ENCODE data around the gene SHOC2. TPM values are rescaled to one million over a fixed set of nuclear protein-coding genes. Genes with fewer than 3 reads are reported as not detected.

SHOC2 gene
- polyA plus RNA-seq, 1 of the 3 experiments (the other 2 are of a cell fraction) = 6.9 TPM

- TF ChIP-seq NFIC (IDR thresholded peaks at IDR 0.05; ENCODE audit: borderline replicate concordance) = peak; percentile 80
- peak; percentile 70; the same call in 1 of the 2 replicates for TF ChIP-seq TEAD4 (IDR thresholded peaks at IDR 0.05; ENCODE audit: borderline replicate concordance, insufficient read depth)
- TF ChIP-seq RFX5 (IDR thresholded peaks at IDR 0.05; ENCODE audit: low read length) = no peak
- TF ChIP-seq SIN3A (IDR thresholded peaks at IDR 0.05; ENCODE audit: borderline replicate concordance, low read depth, low read length) = peak; percentile 39; the same call in 1 of the 2 replicates
- 0 out of 2 replicates have a peak, but pooled peaks have one; percentile 39 for TF ChIP-seq MEF2A (IDR thresholded peaks at IDR 0.05; ENCODE audit: borderline replicate concordance, low read depth)
Observed at GRCh38 chr10:110916554-110917346, 2.7 kb upstream of the SHOC2 start (continued).

GRCh38 chr10:110918269-110918642, 1.1 kb upstream of the SHOC2 start:
- H3K4me1 ChIP-seq (ENCODE audit: control insufficient read depth in 1 of 2, insufficient read depth in 2 of 2, low read depth in 1 of 2, low read length in 1 of 2) = peaks cover 11 to 23% of the 10 kb centered on the region in 2 experiments; a peak in 3 of 4 replicates
- WGBS (ENCODE audit: low lambda C conversion rate) = 3% methylated on average over 4 of the region's 15 CpGs

More at GRCh38 chr10:110918269-110918642, 1.1 kb upstream of the SHOC2 start:
- Histone ChIP-seq H3K9me3 (no peaks in the 10 kb centered on the region; the same call in 1 of the 2 replicates), H3F3A (replicated peaks; ENCODE audit: insufficient read depth) (peaks cover 13% of the 10 kb centered on the region), H3K27ac (ENCODE audit: low read depth in 2 of 2, low read length in 1 of 2) (peak overlapping the region; percentile 99), H3K9me2 (no peaks in the 10 kb centered on the region), H3K79me2 (ENCODE audit: insufficient read depth) (peaks cover 45% of the 10 kb centered on the region), H4K20me1 (ENCODE audit: insufficient read depth) (peaks cover 25% of the 10 kb centered on the region), H3K27me3 (ENCODE audit: insufficient read depth) (no peaks in the 10 kb centered on the region), H3K36me3 (replicated peaks in 1 of 2; ENCODE audit: control insufficient read depth in 1 of 2, insufficient read depth in 2 of 2, low read length in 1 of 2) (peaks cover 2 to 6% of the 10 kb centered on the region in 2 experiments), H3K9ac (peak overlapping the region; percentile 98), H2AFZ (ENCODE audit: low read depth) (peak overlapping the region; percentile 72; the same call in 1 of the 2 replicates), H3K4me3 (ENCODE audit: low read depth in 2 of 2, low read length in 1 of 2) (peak overlapping the region; percentile 78 to 86), H3K4me2 (peak overlapping the region; percentile 63)
- ChIA-PET CTCF (interaction anchor here (1.0 to 2.4 kb wide), 9 partner anchors 8 to 318 kb away, joined by 3 to 7 read pairs (median 4); no protein-coding TSS in a partner anchor), POLR2A (interaction anchor here (0.8 to 1.8 kb wide), 7 partner anchors 8 to 838 kb away, joined by 3 to 11 read pairs (median 3); partner anchors contain the start of gene PDCD4)
- DNase-seq = no peak
- TF ChIP-seq CTCF (IDR thresholded peaks at IDR 0.05) (peak; percentile 8; the same call in 1 of the 2 replicates), YY1 (IDR thresholded peaks at IDR 0.05; ENCODE audit: low read depth) (no peak), IRF3 (IDR thresholded peaks at IDR 0.05; ENCODE audit: low read depth, low read length) (no peak), REST (IDR thresholded peaks at IDR 0.05; ENCODE audit: low read depth, low read length) (peak; percentile 27; the same call in 1 of the 2 replicates), SMC3 (IDR thresholded peaks at IDR 0.05; ENCODE audit: low read depth, low read length) (peak; percentile 25; the same call in 1 of the 2 replicates), FOXM1 (IDR thresholded peaks at IDR 0.05; ENCODE audit: low read depth) (no peak)

Data from SK-N-SH (cell line).